Liver (tissue), 9 donors: ENCODE measurements around the gene TCAIM. TPM values are rescaled to one million over a fixed set of nuclear protein-coding genes. Genes with fewer than 3 reads are reported as not detected.

ENCODE experiments used
- DNase-seq: peaks from one replicate; pipeline ENCODE4 v3.0.0-alpha.2; 2017; ENCODE audit warnings: low spot score
- H3K27ac ChIP-seq, 2 donors: one replicate each; pipeline ENCODE4 v1.7.0; 2013; ENCODE audit warnings: inconsistent platforms in 2 of 2, low read length in 2 of 2, control low read depth in 1 of 2, low read depth in 1 of 2, mild to moderate bottlenecking in 1 of 2
- H3K27me3 ChIP-seq, 4 donors: one replicate each; pipeline versions ENCODE4 v1.6.1 to v1.7.0; 2013; ENCODE audit warnings: low read length in 3 of 4, inconsistent platforms in 1 of 4, mild to moderate bottlenecking in 1 of 4, moderate library complexity in 1 of 4; ENCODE audit not compliant: control insufficient read depth in 4 of 4, insufficient read depth in 4 of 4
- H3K36me3 ChIP-seq, 4 donors: one replicate each; pipeline versions ENCODE4 v1.6.1 to v1.7.0; 2013; ENCODE audit warnings: low read length in 3 of 4, mild to moderate bottlenecking in 3 of 4, low read depth in 1 of 4, moderate library complexity in 1 of 4; ENCODE audit not compliant: control insufficient read depth in 4 of 4, insufficient read depth in 3 of 4
- H3K4me1 ChIP-seq, 4 donors: one replicate each; pipeline versions ENCODE4 v1.6.1 to v1.7.0; 2013; ENCODE audit warnings: low read length in 3 of 4, mild to moderate bottlenecking in 3 of 4, moderate library complexity in 1 of 4; ENCODE audit not compliant: control insufficient read depth in 4 of 4, insufficient read depth in 4 of 4
- H3K4me3 ChIP-seq, 3 donors: one replicate each; pipeline versions ENCODE4 v1.6.1 to v1.7.0; 2013; ENCODE audit warnings: low read length in 3 of 3, control low read depth in 1 of 3, low read depth in 1 of 3, mild to moderate bottlenecking in 1 of 3
- H3K9ac ChIP-seq, 2 donors: one replicate each; pipeline ENCODE4 v1.7.0; 2013; ENCODE audit warnings: low read length in 2 of 2, mild to moderate bottlenecking in 2 of 2, moderate library complexity in 2 of 2, control low read depth in 1 of 2, low read depth in 1 of 2
- H3K9me3 ChIP-seq, 4 donors: one replicate each; pipeline versions ENCODE4 v1.6.1 to v1.7.0; 2013; ENCODE audit warnings: low read length in 3 of 4; ENCODE audit not compliant: control insufficient read depth in 4 of 4
- EGR1 ChIP-seq, 2 donors: IDR thresholded peaks; 2 replicates each; pipeline ENCODE4 v1.6.1; 2016 to 2018; ENCODE audit warnings: antibody characterized with exemption in 2 of 2, low read depth in 2 of 2
- FOXA2 ChIP-seq: IDR thresholded peaks from 2 replicates; pipeline ENCODE4 v1.6.1; 2016; ENCODE audit warnings: antibody characterized with exemption
- GABPA ChIP-seq, 2 donors: IDR thresholded peaks in 1 of 2; conservative IDR thresholded peaks in 1 of 2; 2 replicates each; pipeline ENCODE4 v1.6.1; 2016; ENCODE audit warnings: antibody characterized with exemption in 2 of 2, mild to moderate bottlenecking in 1 of 2, moderate library complexity in 1 of 2
- HNF4A ChIP-seq, 2 donors: conservative IDR thresholded peaks; 2 replicates each; pipeline ENCODE4 v1.6.1; 2016; ENCODE audit warnings: antibody characterized with exemption in 2 of 2, mild to moderate bottlenecking in 2 of 2
- HNF4G ChIP-seq: IDR thresholded peaks from 2 replicates; pipeline ENCODE4 v1.6.1; 2016; ENCODE audit warnings: antibody characterized with exemption
- JUND ChIP-seq, 2 donors: IDR thresholded peaks; 2 replicates each; pipeline ENCODE4 v1.6.1; 2016; ENCODE audit warnings: antibody characterized with exemption in 2 of 2
- MAX ChIP-seq: IDR thresholded peaks from 2 replicates; pipeline ENCODE4 v1.6.1; 2016; ENCODE audit warnings: antibody characterized with exemption
- NR2F2 ChIP-seq: IDR thresholded peaks from 2 replicates; pipeline ENCODE4 v1.6.1; 2016; ENCODE audit warnings: antibody characterized with exemption
- RAD21 ChIP-seq, 2 donors: IDR thresholded peaks; 2 replicates each; pipeline ENCODE4 v1.6.1; 2016; ENCODE audit warnings: antibody characterized with exemption in 2 of 2, mild to moderate bottlenecking in 2 of 2
- REST ChIP-seq: IDR thresholded peaks from 2 replicates; pipeline ENCODE4 v1.6.1; 2016; ENCODE audit warnings: antibody characterized with exemption, mild to moderate bottlenecking
- RXRA ChIP-seq, 2 donors: IDR thresholded peaks; 2 replicates each; pipeline ENCODE4 v1.6.1; 2017 to 2018; ENCODE audit warnings: antibody characterized with exemption in 2 of 2, mild to moderate bottlenecking in 1 of 2
- SP1 ChIP-seq: IDR thresholded peaks from 2 replicates; pipeline ENCODE4 v1.6.1; 2018; ENCODE audit warnings: antibody characterized with exemption, mild to moderate bottlenecking
- TAF1 ChIP-seq: conservative IDR thresholded peaks from 2 replicates; pipeline ENCODE4 v1.6.1; 2016; ENCODE audit warnings: antibody characterized with exemption, mild to moderate bottlenecking
- YY1 ChIP-seq: IDR thresholded peaks from 2 replicates; pipeline ENCODE4 v1.6.1; 2016; ENCODE audit warnings: antibody characterized with exemption, mild to moderate bottlenecking
- WGBS: extraction: QIAGEN DNeasy Blood & Tissue Kit; methylation state at CpG from one replicate; pipeline ENCODE4 v1.1.7; 2013; 5-methylcytosine and 5-hydroxymethylcytosine counted together
- polyA plus RNA-seq, 2 donors: library from polyadenylated mRNA; stranded (reverse) in 1 of 2; unstranded in 1 of 2; fragments of 200-250 nt in 1 of 2; fragments of >200 nt in 1 of 2; fragmentation: Nextera tagmentation in 1 of 2; extraction: Ambion mirVana in 1 of 2; gene quantifications; one replicate each; pipeline versions ENCODE4 v1.2.1 to v1.2.3, GENCODE V29; 2013 to 2015
- total RNA-seq, 2 donors: library from RNA; depleted of rRNA; stranded (reverse); fragments of >200 nt; gene quantifications; one replicate each; pipeline ENCODE4 v1.2.3, GENCODE V29; 2014
- TF ChIP-seq, protein P1 (sequence below): IDR thresholded peaks from 2 replicates; pipeline ENCODE4 v1.6.1; 2016; ENCODE audit warnings: antibody characterized with exemption
- TF ChIP-seq, protein P2 (sequence below): fragments of 150-350 bp; IDR thresholded peaks from 2 replicates; pipeline ENCODE4 v1.5.1; 2017; ENCODE audit warnings: improper control_type of control experiment, low read depth, low read length; ENCODE audit not compliant: missing input control
- donor health status: healthy.
- donor health status: healthy.
- donor health status: healthy.
- donor health status: healthy.
- donor health status: healthy.

TCAIM gene
- total RNA-seq, result 10 to 100 TPM; 23.4 to 46.6 TPM
- polyA plus RNA-seq, result 10 to 100 TPM; 21.0 to 24.6 TPM

GRCh38 chr3:44338010-44338827 is at the start of gene TCAIM:
Gene TCAIM, plus strand, starts transcription at chr3:44338766. Its CDS starts 16,017 bp downstream, at chr3:44354783.
- Histone ChIP-seq H3K9me3 (no peaks in the 10 kb centered on the region), H3K27me3 (no peaks in the 10 kb centered on the region), H3K9ac (peak within 1 kb of the TSS; percentile 97 to 99), H3K27ac (peak within 1 kb of the TSS; percentile 98 to 99), H3K4me3 (peak within 1 kb of the TSS; percentile 65 to 98 (median 95)), H3K4me1 (peaks cover 2 to 25% (median 16%) of the 10 kb centered on the region in 4 donors), H3K36me3 (no peaks in the 10 kb centered on the region)
- peak; percentile 97 for DNase-seq
- TF ChIP-seq SP1 (peak; percentile 61), JUND (IDR thresholded peaks at IDR 0.05) (peak; percentile 50 to 71), RAD21 (IDR thresholded peaks at IDR 0.05) (peak in 1 of 2 donors; percentile 38), RXRA (IDR thresholded peaks at IDR 0.05) (peak in 1 of 2 donors; percentile 54), FOXA2 (no peak), YY1 (peak; percentile 13), MAX (peak; percentile 33), EGR1 (IDR thresholded peaks at IDR 0.05; ENCODE audit: low read depth in 2 of 2) (peak in 1 of 2 donors; percentile 22), NR2F2 (no peak), HNF4A (conservative IDR thresholded peaks at IDR 0.05) (peak in 1 of 2 donors; percentile 11), HNF4G (no peak), REST (peak; percentile 90)
- under 1% methylated on average over 77 of the region's 77 CpGs for WGBS

DNA sequence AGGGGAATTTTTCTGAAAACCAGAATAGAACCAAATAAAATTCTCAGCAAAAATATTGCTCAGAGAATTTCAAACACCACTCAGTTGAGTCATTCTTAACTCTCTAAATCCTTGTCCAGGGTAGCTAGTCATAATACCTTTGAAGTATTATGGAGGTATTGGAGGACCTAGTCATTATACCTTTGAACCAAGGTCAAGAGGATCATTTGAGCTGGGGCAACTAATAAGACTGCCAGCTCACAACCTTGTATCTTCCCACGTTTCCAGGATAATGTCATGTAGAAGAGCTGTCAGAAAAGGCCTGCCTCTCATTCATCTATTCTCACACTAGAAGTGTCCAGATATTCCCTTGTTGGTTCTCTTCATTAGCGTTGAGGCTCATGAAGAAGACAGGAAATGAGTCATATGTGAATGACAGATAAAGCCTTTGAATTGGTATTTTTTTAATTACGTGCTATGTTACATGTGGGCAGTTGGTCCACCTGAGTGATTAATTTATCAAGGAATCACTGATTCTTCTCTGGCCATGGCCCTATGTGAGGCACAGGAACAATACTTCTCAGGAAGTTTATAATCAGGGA is 48.6 kb upstream of the TCAIM start:
- Histone ChIP-seq H3K9me3 (no peaks in the 10 kb centered on the region), H3K9ac (no peak overlapping the region), H3K36me3 (no peaks in the 10 kb centered on the region), H3K4me1 (no peaks in the 10 kb centered on the region), H3K27ac (no peak overlapping the region), H3K4me3 (no peak overlapping the region), H3K27me3 (no peaks in the 10 kb centered on the region)
- no peak for DNase-seq
- TF ChIP-seq, protein P1, sequence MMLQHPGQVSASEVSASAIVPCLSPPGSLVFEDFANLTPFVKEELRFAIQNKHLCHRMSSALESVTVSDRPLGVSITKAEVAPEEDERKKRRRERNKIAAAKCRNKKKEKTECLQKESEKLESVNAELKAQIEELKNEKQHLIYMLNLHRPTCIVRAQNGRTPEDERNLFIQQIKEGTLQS, result no peak
- TF ChIP-seq TAF1 (no peak), REST (no peak), FOXA2 (no peak), GABPA (IDR thresholded peaks at IDR 0.05 in 1 of 2, conservative IDR thresholded peaks at IDR 0.05 in 1 of 2) (no peak), RXRA (IDR thresholded peaks at IDR 0.05) (no peak), HNF4G (no peak), NR2F2 (no peak), JUND (IDR thresholded peaks at IDR 0.05) (no peak)
- TF ChIP-seq, protein P2, sequence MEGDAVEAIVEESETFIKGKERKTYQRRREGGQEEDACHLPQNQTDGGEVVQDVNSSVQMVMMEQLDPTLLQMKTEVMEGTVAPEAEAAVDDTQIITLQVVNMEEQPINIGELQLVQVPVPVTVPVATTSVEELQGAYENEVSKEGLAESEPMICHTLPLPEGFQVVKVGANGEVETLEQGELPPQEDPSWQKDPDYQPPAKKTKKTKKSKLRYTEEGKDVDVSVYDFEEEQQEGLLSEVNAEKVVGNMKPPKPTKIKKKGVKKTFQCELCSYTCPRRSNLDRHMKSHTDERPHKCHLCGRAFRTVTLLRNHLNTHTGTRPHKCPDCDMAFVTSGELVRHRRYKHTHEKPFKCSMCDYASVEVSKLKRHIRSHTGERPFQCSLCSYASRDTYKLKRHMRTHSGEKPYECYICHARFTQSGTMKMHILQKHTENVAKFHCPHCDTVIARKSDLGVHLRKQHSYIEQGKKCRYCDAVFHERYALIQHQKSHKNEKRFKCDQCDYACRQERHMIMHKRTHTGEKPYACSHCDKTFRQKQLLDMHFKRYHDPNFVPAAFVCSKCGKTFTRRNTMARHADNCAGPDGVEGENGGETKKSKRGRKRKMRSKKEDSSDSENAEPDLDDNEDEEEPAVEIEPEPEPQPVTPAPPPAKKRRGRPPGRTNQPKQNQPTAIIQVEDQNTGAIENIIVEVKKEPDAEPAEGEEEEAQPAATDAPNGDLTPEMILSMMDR, result no peak
- WGBS, result 68% methylated on average over 3 of the region's 3 CpGs
